GM18907 (cell line): ENCODE results near the gene GABRR3.

Experiments used
- ATAC-seq: cut with Tn5 transposase; IDR thresholded peaks from one replicate; pipeline ENCODE4 v1.9.1; 2021; ENCODE audit warnings: mild to moderate bottlenecking, moderate library complexity; ENCODE audit not compliant: unreplicated experiment

The GABRR3 gene

DNA sequence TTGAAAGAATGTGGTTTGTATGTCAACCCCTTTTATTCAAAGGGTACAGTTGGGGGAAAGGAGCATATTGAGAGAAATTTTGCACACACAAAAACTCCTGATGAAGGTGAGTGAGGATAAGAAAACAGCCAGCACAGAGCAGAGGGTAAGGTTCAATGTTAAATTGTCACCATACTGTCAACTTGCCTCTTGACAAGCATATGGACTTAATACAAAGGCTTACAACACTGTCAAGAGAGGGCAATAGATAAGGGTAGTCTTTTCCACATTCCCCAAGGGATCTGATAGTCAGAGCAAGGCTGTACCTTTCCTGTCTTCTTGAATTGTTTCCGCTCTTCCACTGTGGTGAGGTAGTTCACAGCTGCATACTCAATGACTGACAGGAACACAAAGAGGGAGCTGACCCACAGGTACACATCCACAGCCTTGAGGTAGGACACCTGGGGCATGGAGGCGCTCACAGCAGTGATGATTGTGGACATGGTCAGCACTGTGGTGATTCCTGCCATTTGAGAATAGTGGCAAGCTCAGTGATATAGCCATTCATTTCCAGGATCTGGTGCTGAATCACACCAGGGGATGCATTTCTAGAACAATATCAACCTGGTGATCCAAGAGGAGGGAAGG, 42.5 kb downstream of the GABRR3 start:
- no peak for ATAC-seq

DNA sequence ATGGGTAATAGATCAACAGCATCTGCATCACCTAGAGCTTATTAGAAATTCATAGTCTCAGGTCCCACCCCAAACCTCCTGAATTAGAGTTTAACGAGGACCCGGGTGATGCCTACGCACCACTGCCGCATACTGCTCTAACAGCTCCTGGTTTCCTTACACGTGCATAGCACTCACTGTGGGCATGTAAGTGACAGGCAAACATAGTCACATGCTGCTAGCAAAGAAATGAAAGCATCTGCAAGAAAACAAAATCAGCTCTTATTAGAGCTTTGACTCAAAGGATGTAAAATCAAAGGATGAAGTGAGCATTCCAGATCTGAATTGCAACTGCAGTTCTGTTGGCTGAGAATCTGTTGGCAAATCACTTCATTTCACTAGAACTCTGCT, 43.8 kb downstream of the GABRR3 start:
- no peak for ATAC-seq

DNA sequence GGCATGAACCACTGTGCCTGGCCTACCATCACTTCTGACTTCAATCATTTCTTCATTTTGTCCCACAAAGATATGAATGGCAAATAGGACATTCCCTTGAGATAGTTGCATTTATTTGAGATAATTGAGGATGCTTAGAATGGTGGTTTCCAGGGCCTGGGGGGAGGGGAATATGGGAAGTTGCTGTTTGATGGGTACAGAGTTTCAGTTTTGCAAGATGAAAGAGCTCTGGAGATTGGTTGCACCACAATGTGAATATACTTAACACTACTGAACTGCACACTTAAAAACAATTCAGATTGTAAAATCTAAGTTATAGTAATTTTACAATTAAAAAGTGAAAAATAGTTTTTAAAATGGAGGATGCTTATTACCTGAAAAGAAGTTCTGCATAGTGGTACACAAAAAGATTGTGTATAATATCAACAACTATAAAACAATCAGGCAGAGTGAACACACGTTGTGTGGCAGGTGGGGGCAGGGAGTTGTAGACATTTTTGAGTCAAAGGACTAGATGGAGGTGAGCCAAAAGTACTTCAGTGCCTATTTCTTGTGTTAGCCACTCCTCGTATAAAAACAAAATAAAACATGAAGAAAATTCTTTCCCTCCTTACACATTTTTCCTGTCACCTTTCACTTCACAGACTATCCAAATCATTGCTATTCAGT, 44.4 kb downstream of the GABRR3 start:
- no peak for ATAC-seq

DNA sequence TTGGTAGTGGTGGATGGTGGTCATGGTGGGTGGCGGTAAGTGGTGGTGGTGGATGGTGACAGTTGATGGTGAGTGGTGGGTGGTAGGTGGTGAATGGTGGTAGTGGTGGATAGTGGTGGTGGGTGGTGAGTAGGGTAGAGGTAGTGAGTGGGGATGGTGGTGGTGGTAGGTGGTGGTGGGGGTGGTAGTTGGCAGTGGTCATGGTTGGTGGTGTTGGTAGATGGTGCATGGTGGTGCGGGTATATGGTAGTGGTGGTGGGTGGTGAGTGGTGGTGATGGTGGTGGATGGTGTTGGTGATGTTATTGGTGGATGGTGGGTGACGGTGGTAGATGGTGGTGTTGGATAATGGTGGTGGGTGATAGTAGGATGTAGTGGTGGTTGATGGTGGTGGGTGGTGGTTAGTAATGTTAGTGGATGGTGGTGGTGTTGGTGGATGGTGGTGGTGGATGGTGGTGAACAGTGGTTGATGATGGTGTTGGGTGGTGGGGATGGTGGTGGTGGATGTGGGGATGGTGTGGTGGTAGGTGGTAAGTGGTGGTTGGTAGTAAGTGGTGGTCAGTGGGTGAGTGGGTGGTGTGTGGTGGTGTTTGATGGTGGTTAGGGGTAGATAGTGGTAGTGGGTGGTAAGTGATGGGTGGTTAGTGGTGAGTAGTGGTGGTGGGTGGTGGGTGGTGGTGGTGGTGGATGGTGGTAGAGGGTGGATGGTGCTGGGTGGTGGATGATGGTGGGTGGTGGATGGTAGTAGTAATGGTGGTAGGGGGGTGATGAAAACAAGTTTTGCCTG, 46.1 kb downstream of the GABRR3 start:
- no peak for ATAC-seq

DNA sequence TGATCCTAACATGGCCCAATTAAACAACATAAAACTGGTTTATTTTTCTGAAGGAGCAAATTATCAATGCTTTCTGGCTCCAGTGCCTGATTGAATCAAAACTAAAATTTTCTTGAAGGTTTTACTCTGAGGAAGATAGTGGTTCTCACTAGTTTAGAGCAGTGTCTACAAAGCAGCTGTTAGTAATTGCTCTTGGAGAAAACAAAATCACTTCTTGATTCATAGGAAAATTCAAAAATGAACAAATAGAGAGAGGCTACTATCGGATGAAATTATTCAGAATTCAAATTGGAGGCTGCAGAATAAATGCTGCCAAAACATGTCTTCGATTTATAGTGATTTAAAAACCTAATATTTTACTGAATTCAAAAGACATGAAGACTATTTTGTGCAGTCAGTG, 47.8 kb downstream of the GABRR3 start:
- no peak for ATAC-seq

DNA sequence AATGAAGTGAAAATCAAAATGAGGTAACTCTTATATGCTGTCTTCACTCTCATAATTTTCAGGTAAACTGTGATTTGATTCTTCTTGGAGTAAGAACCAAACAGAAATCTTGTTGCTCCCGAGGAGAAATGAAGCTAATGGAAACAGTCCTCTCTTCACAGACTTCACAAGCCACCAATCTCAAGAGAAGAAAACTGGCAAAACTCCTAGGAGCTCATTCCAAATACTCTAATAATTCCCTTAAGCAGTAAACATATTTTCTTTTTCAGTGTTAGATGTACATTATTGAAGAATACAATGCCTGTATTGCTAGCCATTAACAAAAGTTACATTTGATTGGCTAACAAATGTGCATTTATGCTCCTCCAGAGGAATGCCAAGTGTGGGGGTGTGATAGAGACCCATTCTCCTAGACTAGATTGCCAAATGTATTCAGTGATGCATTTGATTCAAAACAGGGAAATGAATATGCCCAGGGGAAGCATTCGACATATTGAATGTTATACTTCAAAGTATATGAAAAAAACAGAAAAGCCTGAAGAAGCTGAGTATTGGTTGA, 51.1 kb downstream of the GABRR3 start:
- ATAC-seq, result no peak

DNA sequence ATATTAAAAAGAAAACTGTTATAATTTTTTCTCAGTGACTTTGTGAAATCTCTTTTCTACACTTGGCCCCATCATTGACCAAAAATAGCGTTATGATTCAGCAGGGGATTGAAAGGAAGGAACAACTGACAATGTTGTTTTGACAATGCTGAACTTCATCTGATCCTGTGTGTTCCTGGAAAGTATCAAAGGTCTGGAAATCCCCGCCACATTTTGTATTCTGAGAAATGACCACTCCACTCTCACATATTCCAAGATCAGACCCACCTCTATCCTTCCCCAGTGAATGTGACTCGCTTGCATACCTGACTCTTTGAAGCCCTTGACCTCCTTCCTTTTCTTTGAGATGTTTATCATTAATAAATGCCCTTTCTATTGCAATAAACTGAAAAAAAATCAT, 53.2 kb downstream of the GABRR3 start:
- ATAC-seq, result no peak

DNA sequence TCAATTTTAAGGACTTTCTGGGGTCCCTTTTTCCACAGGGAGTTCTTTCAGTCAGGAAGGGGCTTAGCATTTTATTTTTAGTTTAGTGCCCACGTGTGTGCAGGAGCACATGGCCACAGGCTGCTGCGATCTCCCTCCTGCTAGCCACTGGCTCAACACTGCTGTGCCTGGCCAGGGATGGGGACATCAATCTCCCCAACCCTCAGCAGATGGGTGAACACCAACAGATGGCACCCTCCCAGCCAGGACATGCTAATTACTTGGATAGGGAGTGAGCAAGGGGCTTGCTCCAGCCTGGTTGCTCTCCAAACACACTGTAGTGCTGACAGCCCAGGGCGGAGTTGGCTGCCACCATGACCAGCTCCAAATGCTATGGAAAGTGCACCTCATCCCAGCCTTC, 55.5 kb downstream of the GABRR3 start:
- ATAC-seq, result no peak

DNA sequence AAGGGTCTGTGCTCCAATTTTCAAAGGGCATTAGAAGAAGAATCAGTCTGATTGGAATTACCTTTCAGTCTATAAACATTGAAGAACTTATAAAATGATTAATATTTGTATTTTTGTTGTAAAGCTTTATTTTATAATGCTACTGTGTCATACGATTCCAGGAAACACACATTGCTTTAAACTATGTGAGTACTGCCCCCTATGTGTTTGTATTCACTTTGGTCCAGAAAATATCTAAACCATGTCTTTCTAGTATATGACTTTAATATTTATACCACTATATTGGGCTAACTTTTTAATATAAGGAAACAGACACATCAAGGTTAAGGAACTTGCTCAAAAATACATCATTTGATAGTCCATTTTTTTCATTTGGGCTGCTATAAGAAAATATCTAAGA, 59.6 kb downstream of the GABRR3 start:
- no peak for ATAC-seq

DNA sequence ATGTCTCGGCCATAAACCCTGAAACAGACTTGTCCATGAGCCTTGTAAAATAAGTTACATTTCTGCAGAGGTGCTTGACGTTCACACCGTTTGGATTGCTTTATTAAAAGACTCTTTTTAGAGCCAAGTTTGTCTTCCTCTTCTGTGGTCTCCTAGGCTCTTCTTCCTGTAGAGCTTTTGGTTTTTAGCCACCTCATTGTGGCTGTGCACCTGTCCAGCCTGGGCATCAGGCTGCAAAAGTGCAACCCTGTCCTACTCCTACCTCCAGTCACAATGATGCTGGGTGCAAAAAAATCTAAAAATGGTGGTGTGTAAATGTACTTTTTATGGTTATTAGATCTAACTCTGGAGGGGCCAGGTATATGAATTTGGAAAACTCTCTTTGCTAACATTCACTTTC, 60.1 kb downstream of the GABRR3 start:
- peak; percentile 23 for ATAC-seq

DNA sequence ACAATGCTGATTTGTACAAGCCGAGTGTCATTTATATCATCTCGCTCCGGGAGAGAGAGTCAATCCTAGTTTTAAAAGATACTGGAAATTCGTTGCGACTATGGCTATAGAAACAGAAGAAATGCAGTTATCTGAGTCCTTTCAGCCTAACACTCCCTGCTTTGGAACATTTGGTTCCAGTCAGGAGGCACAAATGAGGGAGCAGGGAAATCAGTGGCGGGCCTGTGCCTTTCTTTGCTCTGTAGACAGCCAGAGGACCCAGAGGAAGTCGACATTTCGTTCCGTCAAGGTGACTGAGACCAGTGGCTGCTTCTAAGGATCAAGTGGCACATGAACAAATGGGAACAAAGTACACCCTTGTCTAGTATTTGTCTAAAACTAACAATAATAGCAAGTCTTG, 62.1 kb downstream of the GABRR3 start:
- ATAC-seq, result no peak

DNA sequence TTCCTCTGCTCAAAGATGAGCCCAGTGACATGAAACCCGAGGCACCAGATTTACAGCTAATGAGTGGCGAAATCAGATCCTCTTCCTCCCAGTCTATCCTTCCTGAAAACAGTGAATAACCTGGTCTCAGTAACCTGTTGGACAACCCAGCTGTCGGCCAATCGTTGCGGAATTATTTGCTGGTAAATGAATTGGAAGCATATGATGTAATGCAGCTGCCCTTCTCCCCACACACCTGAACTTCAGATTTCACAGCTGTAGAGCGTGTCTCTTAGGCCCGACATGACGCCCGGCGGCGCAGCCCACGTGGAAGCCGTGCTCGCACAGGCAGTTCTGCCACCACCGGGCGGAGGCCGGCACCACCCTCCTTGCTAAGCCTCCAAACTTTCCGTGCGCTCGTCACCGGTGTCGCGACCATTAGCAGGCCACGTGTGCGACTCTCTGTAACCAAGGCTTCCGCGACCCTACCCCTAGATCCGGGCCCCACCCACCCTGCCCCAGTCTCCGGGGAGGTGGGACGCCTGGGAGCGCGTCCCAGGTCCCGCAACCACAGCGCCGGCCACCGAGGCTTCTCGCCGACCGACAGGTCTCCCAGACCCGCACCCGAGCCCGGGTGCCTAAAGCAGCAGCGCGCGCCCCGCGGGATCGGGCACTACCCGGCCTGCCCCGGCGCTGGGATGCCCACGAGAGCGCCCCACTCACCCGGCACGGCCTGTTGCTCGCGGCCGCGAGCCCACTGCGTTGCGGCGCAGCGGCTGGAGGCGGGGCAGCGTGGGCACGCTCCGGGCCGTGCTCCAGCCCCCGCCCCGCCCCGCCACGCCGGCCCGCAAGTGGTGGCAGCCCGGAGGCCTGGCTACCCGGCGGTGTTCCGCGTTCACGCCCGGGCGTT, 63.2 kb downstream of the GABRR3 start, which contains the start of gene RIOX2:
RIOX2 (minus strand) TSS at position 753 of the 889 bp plus-strand sequence. CDS start 4,838 bp downstream, outside the sequence.
- peak; percentile 91 for ATAC-seq

DNA sequence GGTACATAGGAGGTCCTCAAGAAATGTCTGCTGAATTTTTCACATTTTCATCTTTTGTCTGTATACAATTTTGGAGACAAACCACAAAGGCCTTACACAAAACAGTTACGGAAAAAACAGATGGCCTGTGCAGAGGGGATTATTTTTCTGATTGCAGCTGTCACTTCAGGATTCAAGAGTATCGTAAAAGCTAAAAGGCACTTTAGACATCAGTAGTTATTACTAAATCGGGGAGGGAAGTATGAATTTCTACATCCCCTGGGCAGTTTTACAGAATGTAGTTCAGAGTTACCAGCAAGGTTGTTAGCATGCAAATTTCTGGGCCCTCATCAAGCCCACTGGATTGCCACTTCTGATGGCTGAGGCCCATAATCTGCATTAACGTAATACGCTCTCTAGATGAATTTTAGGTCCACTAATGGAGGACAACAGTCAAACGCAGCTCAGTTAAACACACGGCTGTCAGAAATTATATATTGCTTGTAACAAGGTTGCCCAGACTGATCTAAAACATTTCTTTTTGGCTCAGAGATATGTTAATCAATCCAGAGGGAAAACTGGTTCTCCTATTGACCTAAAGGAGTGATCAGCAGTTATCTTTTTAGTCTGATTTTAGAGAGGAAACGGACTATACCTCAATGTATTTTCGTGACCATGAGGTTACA, 64.0 kb downstream of the GABRR3 start:
- no peak for ATAC-seq

DNA sequence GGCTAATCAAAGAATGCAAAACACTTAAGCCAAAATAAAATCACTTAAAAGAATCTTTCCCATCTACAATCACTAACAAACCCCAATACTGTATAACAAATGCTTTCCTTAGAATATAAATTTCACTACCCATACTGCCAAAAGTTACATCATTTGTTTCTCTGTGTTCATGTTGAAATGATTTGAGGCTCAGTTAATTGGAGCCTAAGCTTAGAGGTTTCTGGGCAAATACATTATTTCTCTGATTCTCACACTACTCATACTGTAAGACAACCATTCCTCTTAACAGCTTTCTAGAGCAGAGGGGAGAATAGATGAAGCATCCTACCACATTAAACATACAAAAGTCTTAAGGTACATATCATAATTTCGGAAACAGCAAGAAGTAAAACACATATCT, 65.0 kb downstream of the GABRR3 start:
- no peak for ATAC-seq

DNA sequence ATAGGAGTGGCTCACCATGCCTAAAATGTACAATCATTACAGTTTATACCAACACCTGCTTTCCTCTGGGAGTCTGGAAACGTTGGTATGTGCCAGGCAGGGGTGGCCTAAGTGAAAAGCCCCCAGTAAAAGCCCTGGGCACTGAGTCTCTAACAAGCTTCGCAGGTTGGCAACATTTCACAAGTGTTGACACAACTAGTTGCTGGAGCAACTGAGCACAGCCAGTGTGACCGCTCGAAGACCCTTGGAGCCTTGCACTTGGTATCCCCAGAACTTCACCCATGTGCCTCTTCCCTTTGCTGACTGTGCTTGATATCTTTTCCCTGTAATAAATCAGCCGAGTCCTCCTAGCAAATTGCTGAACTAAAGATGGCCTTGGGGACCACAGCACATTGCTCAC, 65.6 kb downstream of the GABRR3 start:
- ATAC-seq, result no peak

DNA sequence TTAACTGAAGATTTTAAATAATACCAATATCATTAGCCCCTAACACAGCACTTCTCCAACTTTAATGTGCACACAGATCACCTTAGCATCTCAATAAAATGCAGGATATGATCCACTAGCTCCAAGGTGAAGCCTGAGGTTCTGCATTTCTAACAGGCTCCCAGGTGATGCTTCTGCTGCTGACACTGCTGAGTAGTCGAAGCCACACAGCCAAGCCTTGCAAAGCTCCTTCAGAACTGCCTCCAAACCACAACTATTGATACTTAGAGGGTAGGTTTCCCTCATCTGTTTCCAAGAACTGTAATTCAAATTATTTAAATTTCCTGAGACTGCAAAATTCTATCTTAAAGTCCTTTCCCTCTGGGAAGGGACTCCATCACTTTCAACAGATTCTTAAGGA, 66.7 kb downstream of the GABRR3 start:
- ATAC-seq, result no peak

DNA sequence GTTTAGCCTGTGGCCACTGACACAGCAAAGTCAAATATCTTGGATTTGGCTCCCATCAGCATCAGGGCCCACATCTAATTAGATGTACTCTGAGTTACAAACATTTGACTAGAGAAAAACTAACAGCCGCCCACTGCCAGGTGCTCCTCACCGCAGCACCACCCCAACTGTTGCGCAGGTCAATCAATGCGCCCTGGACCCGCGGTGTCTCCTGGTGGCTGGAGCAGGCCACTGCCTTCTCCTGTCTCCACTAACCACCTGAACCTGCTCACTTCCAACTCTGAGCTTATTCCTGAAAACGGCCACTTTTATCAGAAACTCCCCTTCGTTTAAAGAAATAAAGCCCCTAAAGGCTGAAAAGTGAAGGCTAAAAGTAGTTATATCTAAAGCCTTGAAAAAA, 67.1 kb downstream of the GABRR3 start:
- no peak for ATAC-seq

DNA sequence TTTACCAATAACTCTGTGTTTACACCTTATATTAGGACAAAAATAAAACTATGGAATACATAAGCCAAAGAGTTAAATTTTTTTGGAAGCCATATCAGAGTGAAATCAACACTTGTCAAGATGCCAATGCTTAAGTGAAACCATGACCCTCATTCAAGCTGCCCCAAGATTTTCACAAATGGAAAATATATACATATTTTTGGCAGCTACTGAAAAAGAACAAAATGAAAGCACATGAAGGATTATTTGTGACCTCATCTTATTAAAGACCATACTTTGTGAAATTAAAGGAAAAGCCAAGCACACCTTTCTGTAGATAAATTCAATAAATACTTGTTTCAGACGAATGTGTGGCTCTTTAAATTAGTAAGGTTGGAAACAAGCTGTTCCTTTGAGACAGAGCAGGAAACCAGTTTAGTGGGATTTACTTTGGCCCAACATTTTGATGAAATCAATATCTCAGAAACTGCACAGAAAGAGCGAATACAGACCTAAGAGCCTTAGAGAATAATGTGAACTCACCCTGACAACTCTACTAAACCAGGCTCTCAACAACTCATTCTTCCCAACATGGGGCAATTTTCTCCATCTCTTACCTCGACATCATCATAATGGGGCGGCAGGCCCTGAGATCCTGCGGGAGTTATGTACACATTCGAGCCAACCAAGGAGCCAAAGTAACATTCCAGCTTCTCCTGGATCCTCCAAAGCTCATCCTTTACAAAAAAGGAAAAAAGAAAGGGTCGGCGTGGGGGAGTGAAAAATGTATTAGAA, 73.9 kb downstream of the GABRR3 start:
- ATAC-seq, result no peak

DNA sequence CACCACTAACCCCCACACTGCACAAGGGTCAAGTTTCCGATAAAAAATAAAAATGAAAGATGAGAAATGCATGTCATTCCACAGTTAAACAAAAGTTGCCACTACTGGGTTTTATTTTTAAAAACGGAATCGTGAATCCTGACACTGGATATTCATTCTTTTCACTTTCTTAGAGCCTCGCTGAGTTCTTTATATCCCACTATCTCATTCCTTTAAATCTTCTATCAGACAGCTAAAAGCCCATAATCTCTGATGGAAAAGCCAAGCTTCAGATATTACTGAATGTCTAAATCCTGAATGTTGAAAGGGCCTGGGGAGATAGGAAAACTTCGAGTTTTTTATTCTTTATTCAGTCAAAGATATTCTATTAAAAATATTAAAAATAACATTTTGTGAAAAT, 74.6 kb downstream of the GABRR3 start:
- ATAC-seq, result no peak
